ENCODE measurements around the gene AMFR. TPM values are rescaled to one million over a fixed set of nuclear protein-coding genes. Genes with fewer than 3 reads are reported as not detected.

AMFR gene
- total and polyA plus RNA-seq, 2 of the 13 experiments (the other 11 are each of a cell fraction or from before 2014, with no cell fraction given) = 52.9 to 108 TPM

GRCh38 chr16:56332464-56333079 lies 92.8 kb downstream of the AMFR start (continued):
- TF ChIP-seq POGK (CRISPR knock-in tag; conservative IDR thresholded peaks at IDR 0.05) = no peak
- no peak for TF ChIP-seq TFDP2 (CRISPR knock-in tag; IDR thresholded peaks at IDR 0.05)
- no peak for TF ChIP-seq RARG (CRISPR knock-in tag; IDR thresholded peaks at IDR 0.05; ENCODE audit: low read depth)
- no peak for TF ChIP-seq ZNF335 (CRISPR knock-in tag; IDR thresholded peaks at IDR 0.05)
- TF ChIP-seq POLR2G (IDR thresholded peaks at IDR 0.05; ENCODE audit: low read depth, low read length) = no peak
- no peak for TF ChIP-seq ETV5 (CRISPR knock-in tag; IDR thresholded peaks at IDR 0.05; ENCODE audit: borderline replicate concordance)
- no peak for TF ChIP-seq IKZF4 (CRISPR knock-in tag; IDR thresholded peaks at IDR 0.05; ENCODE audit: borderline replicate concordance, low read depth, not compliant biosample characterization)
- TF ChIP-seq CTCF (CRISPR knock-in tag; IDR thresholded peaks at IDR 0.05) = peak; percentile 99
- TF ChIP-seq ERF (CRISPR knock-in tag; IDR thresholded peaks at IDR 0.05) = peak; percentile 49; the same call in 1 of the 2 replicates
- no peak; the same call in 1 of the 2 replicates for TF ChIP-seq MYC (CRISPR knock-in tag; IDR thresholded peaks at IDR 0.05; ENCODE audit: borderline replicate concordance)
- TF ChIP-seq ZNF589 (CRISPR knock-in tag; conservative IDR thresholded peaks at IDR 0.05) = no peak
- no peak for TF ChIP-seq TBL1XR1 (IDR thresholded peaks at IDR 0.05; ENCODE audit: borderline replicate concordance, low read length, partially characterized antibody)
- no peak for TF ChIP-seq HNF4A (CRISPR knock-in tag; IDR thresholded peaks at IDR 0.05)
- TF ChIP-seq ATF6 (CRISPR knock-in tag; conservative IDR thresholded peaks at IDR 0.05) = no peak
- TF ChIP-seq CBX1 (IDR thresholded peaks at IDR 0.05; ENCODE audit: low read depth) = no peak
- no peak for TF ChIP-seq ZZZ3 (CRISPR knock-in tag; IDR thresholded peaks at IDR 0.05; ENCODE audit: borderline replicate concordance)
- peak; percentile 76; the same call in 1 of the 2 replicates for TF ChIP-seq ZNF713 (CRISPR knock-in tag; IDR thresholded peaks at IDR 0.05)
- no peak for TF ChIP-seq ZNF850 (CRISPR knock-in tag; conservative IDR thresholded peaks at IDR 0.05)
- no peak for TF ChIP-seq TCF12 (IDR thresholded peaks at IDR 0.05)
- no peak for TF ChIP-seq TCF12 (CRISPR knock-in tag; IDR thresholded peaks at IDR 0.05)
- no peak for TF ChIP-seq ETV6 (CRISPR knock-in tag; conservative IDR thresholded peaks at IDR 0.05)
- TF ChIP-seq HCFC1 (IDR thresholded peaks at IDR 0.05; ENCODE audit: low read depth, low read length) = no peak
- no peak for TF ChIP-seq GLMP (CRISPR knock-in tag; IDR thresholded peaks at IDR 0.05; ENCODE audit: borderline replicate concordance)
